ENCODE data around the gene WBP1.

GRCh38 chr2:74457549-74458131 is 598 bp upstream of the WBP1 start:
- TF ChIP-seq EZH2 (IDR thresholded peaks at IDR 0.05; ENCODE audit: borderline replicate concordance), result no peak
- no peak for TF ChIP-seq CTCF (IDR thresholded peaks at IDR 0.05; ENCODE audit: poor library complexity)
- no peak for TF ChIP-seq EZH2phosphoT487 (IDR thresholded peaks at IDR 0.05; ENCODE audit: low read depth, severe bottlenecking, unreplicated experiment)
